Activated CD8-positive, alpha-beta T cell treated with anti-CD3 and anti-CD28 coated beads for 36 hours (primary cell): ENCODE measurements around the gene LAMA5. TPM values are rescaled to one million over a fixed set of nuclear protein-coding genes. Genes with fewer than 3 reads are reported as not detected.

Experiments used
- ATAC-seq: fragments of 200-7000 bp; cut with Tn5 transposase; one replicate; pipeline ENCODE4 v1.10.0; 2021; ENCODE audit warnings: mild to moderate bottlenecking, moderate library complexity
- CTCF ChIA-PET: fragments of 350-600 bp; sonication (Branson Sonifier 250); formaldehyde crosslinking; loops from one replicate; lab custom pipeline; 2021; ENCODE audit warnings: antibody characterized with exemption; lab: Charles Lee
- POLR2A ChIA-PET: fragments of 350-600 bp; sonication (Branson Sonifier 250); formaldehyde crosslinking; loops from one replicate; lab custom pipeline; 2021; ENCODE audit warnings: antibody characterized with exemption; lab: Charles Lee
- DNase-seq: peaks from one replicate; pipeline ENCODE4 v3.0.0-alpha.2; 2020
- H3K27ac Mint-ChIP-seq: one replicate; pipeline ENCODE4 v1.8.0; 2021; ENCODE audit warnings: mild to moderate bottlenecking, mixed read lengths
- H3K27me3 Mint-ChIP-seq: one replicate; pipeline ENCODE4 v1.8.0; 2021; ENCODE audit warnings: mixed read lengths
- H3K36me3 Mint-ChIP-seq: one replicate; pipeline ENCODE4 v1.8.0; 2021; ENCODE audit warnings: low read depth, mixed read lengths
- H3K4me1 Mint-ChIP-seq: one replicate; pipeline ENCODE4 v1.8.0; 2021; ENCODE audit warnings: low read depth, mixed read lengths
- H3K4me3 Mint-ChIP-seq: one replicate; pipeline ENCODE4 v1.8.0; 2021; ENCODE audit warnings: mild to moderate bottlenecking, moderate library complexity, mixed read lengths
- H3K9me3 Mint-ChIP-seq: one replicate; pipeline ENCODE4 v1.8.0; 2021; ENCODE audit warnings: mixed read lengths
- CTCF ChIP-seq: fragments of 200-600 bp; IDR thresholded peaks from one replicate; pipeline ENCODE4 v1.8.0; 2022; ENCODE audit warnings: antibody characterized with exemption, mild to moderate bottlenecking
- intact Hi-C: fragments of 100-400 bp; cut with micrococcal nuclease; formaldehyde crosslinking; loops from one replicate; pipeline ENCODE4 v1.10.0; 2022
- total RNA-seq, 2 experiments: library from RNA; stranded (reverse); gene quantifications; one replicate each; pipeline ENCODE4 v1.2.3, GENCODE V29; 2021

Gene LAMA5
- total RNA-seq, 2 experiments from 2014 or later: 0.25 to 0.76 TPM

- ChIA-PET CTCF (interaction anchor here (1.0 kb wide), 1 partner anchor 12 kb away, joined by 3 read pairs; no protein-coding TSS in a partner anchor), POLR2A (no interaction called here)
- no peak for TF ChIP-seq CTCF
- DNase-seq: no peak
- H3K36me3 Mint-ChIP-seq: no peaks in the 10 kb centered on the region
- H3K27ac Mint-ChIP-seq: no peak overlapping the region
- intact Hi-C loops: no loop called here
- peaks cover 21% of the 10 kb centered on the region for H3K27me3 Mint-ChIP-seq
- ATAC-seq: no peak
- H3K9me3 Mint-ChIP-seq: no peaks in the 10 kb centered on the region
- peaks cover 5% of the 10 kb centered on the region for H3K4me1 Mint-ChIP-seq
- H3K4me3 Mint-ChIP-seq: no peak overlapping the region
Observed at GRCh38 chr20:62370807-62371587, 3.9 kb upstream of the LAMA5 start.

GRCh38 chr20:62370115-62370806, 3.1 kb upstream of the LAMA5 start:
- Mint-ChIP-seq H3K9me3 (no peaks in the 10 kb centered on the region), H3K27ac (no peak overlapping the region), H3K36me3 (no peaks in the 10 kb centered on the region), H3K27me3 (peaks cover 22% of the 10 kb centered on the region), H3K4me1 (peaks cover 5% of the 10 kb centered on the region), H3K4me3 (no peak overlapping the region)
- CTCF ChIA-PET: interaction anchor here (1.0 to 2.0 kb wide), 2 partner anchors 13 to 69 kb away, joined by 3 to 6 read pairs; no protein-coding TSS in a partner anchor
- POLR2A ChIA-PET: no interaction called here
- ATAC-seq: peak; percentile 85
- DNase-seq: peak; percentile 87
- TF ChIP-seq CTCF: no peak
- intact Hi-C loops: no loop called here

GRCh38 chr20:62369815-62370114, 2.7 kb upstream of the LAMA5 start:
- no peak for DNase-seq
- no peak for ATAC-seq
- TF ChIP-seq CTCF: no peak
- intact Hi-C loops: no loop called here
- peaks cover 27% of the 10 kb centered on the region for H3K27me3 Mint-ChIP-seq
- ChIA-PET CTCF (interaction anchor here (1.0 to 2.0 kb wide), 2 partner anchors 13 to 69 kb away, joined by 3 to 6 read pairs; no protein-coding TSS in a partner anchor), POLR2A (no interaction called here)
- no peaks in the 10 kb centered on the region for H3K9me3 Mint-ChIP-seq
- H3K4me1 Mint-ChIP-seq: peaks cover 5% of the 10 kb centered on the region
- H3K36me3 Mint-ChIP-seq: no peaks in the 10 kb centered on the region
- H3K4me3 Mint-ChIP-seq: no peak overlapping the region
- H3K27ac Mint-ChIP-seq: no peak overlapping the region

- TF ChIP-seq CTCF: peak; percentile 52
- Mint-ChIP-seq H3K9me3 (no peaks in the 10 kb centered on the region), H3K4me1 (peaks cover 5% of the 10 kb centered on the region), H3K27me3 (peaks cover 29% of the 10 kb centered on the region), H3K36me3 (no peaks in the 10 kb centered on the region), H3K4me3 (no peak overlapping the region), H3K27ac (no peak overlapping the region)
- peak; percentile 27 for DNase-seq
- intact Hi-C loops: no loop called here
- ATAC-seq: peak; percentile 6
- ChIA-PET POLR2A (interaction anchor here (0.6 to 1.6 kb wide), 2 partner anchors 18 to 20 kb away, joined by 3 to 4 read pairs; partner anchors contain the start of gene RPS21), CTCF (interaction anchor here (1.0 to 2.0 kb wide), 3 partner anchors 13 to 68 kb away, joined by 3 to 6 read pairs (median 6); no protein-coding TSS in a partner anchor)
Observed at GRCh38 chr20:62368976-62369814, 2.1 kb upstream of the LAMA5 start.
